ENCODE data around the gene CA4. TPM values are rescaled to one million over a fixed set of nuclear protein-coding genes. Genes with fewer than 3 reads are reported as not detected.
"Not testable (repeated sequence)": the region's sequence is repeated elsewhere in the genome, so short reads cannot be mapped to it uniquely, and the experiment has no call there.

The CA4 gene
- total RNA-seq, 1 donor = not detected

DNA sequence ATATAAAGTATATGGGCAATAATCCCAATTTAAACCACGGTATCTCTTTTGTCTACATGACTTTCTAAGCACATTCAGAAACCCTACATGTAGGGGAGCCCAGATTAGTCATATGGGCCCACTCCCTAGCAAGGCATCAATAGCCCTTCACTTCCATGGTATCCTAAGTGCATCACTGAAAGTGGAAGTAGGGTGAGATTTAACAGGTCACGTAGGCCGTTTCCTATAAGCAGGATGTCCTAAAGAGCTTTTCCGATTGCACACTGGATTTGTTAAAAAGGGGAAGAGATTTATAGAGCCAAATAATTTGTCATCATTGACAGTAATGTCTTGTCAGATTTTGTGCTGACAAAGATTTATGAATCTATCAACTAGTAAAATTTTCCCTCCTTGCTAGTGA, 39.0 kb downstream of the CA4 start:
- H3K4me3 ChIP-seq (ENCODE audit: low read depth, low read length) = no peak overlapping the region
- no peak for DNase-seq (ENCODE audit: low read depth)
- TF ChIP-seq, protein P1, sequence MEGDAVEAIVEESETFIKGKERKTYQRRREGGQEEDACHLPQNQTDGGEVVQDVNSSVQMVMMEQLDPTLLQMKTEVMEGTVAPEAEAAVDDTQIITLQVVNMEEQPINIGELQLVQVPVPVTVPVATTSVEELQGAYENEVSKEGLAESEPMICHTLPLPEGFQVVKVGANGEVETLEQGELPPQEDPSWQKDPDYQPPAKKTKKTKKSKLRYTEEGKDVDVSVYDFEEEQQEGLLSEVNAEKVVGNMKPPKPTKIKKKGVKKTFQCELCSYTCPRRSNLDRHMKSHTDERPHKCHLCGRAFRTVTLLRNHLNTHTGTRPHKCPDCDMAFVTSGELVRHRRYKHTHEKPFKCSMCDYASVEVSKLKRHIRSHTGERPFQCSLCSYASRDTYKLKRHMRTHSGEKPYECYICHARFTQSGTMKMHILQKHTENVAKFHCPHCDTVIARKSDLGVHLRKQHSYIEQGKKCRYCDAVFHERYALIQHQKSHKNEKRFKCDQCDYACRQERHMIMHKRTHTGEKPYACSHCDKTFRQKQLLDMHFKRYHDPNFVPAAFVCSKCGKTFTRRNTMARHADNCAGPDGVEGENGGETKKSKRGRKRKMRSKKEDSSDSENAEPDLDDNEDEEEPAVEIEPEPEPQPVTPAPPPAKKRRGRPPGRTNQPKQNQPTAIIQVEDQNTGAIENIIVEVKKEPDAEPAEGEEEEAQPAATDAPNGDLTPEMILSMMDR (IDR thresholded peaks at IDR 0.05; ENCODE audit: insufficient read depth, low read depth, low read length) = no peak

GRCh38 chr17:60190032-60190431, 40.3 kb downstream of the CA4 start:
- H3K4me3 ChIP-seq (ENCODE audit: low read depth, low read length); DNase-seq (ENCODE audit: low read depth): not testable (repeated sequence)

GRCh38 chr17:60193032-60193431, 43.3 kb downstream of the CA4 start:
- not testable (repeated sequence) for H3K4me3 ChIP-seq (ENCODE audit: low read depth, low read length); DNase-seq (ENCODE audit: low read depth)

DNA sequence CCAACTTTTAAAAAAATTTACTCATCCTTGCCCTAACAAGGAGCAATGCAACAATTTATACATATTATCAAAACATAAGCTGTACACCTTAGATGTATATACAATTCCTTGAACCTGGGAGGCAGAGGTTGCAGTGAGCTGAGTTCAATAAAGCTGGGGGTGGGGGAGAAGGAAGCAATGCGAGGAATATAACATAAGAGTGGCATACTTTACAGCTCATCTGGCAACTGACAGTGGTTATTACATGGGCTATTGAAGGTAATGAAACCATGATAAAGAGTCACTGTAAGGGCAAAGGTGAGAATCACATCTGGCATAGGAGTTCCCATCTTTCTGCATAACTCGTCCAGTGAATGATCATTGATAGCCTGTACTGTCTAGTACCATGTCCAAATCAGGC, 43.7 kb downstream of the CA4 start:
- no peak for DNase-seq (ENCODE audit: low read depth)
- TF ChIP-seq, protein P1 (IDR thresholded peaks at IDR 0.05; ENCODE audit: insufficient read depth, low read depth, low read length) = no peak
- H3K4me3 ChIP-seq (ENCODE audit: low read depth, low read length) = no peak overlapping the region

GRCh38 chr17:60194141-60194540, 44.4 kb downstream of the CA4 start:
- DNase-seq (ENCODE audit: low read depth); H3K4me3 ChIP-seq (ENCODE audit: low read depth, low read length): not testable (repeated sequence)

DNA sequence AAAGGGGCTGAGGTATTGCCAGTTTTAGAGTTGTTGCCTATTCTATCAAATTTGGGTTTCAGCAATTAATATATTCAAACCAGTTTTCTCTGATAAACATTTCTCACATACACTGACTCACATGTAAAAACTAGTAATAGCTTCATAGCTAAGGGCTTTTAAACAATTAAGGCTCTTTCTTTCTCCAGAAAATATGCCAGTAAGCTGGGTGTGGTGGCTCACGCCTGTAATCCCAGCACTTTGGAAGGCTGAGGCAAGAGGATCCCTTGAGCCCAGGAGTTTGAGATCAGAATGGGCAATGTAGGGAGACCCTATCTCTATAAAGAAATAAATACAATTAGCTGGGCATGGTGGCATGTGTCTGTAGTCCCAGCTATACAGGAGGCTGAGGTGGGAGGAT, 48.9 kb downstream of the CA4 start:
- not testable (repeated sequence) for H3K4me3 ChIP-seq (ENCODE audit: low read depth, low read length)

GRCh38 chr17:60205782-60206181, 56.0 kb downstream of the CA4 start:
- DNase-seq (ENCODE audit: low read depth) = not testable (repeated sequence)

More for the DNA sequence above, 48.9 kb downstream of the CA4 start:
- not testable (repeated sequence) for DNase-seq (ENCODE audit: low read depth)

DNA sequence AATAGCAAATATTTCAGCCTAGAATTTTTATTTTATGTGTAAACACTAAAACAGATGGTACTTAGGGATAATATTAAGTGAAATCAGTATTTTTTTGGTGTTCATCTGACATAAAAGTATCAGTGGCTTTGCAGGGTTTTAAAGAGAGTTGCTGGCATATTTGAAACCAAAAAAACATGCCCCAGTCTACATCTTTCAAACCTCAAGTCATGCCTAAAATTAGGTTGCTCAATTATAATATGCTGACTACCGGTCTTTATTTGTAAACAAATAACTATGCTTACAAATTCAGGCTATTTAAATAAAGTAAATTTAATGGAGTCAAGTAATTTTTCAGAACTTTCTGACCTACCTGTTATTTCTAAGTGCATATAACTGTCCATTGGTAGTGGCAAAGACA, 58.5 kb downstream of the CA4 start:
- H3K4me3 ChIP-seq (ENCODE audit: low read depth, low read length); DNase-seq (ENCODE audit: low read depth): not testable (repeated sequence)

More at GRCh38 chr17:60205782-60206181, 56.0 kb downstream of the CA4 start:
- not testable (repeated sequence) for H3K4me3 ChIP-seq (ENCODE audit: low read depth, low read length)

Other genes with a start within 250 kb of the CA4 start
- gene RNFT1, start 185.2 kb upstream of the CA4 start, total RNA-seq = 15.8 and 23.3 TPM in 2 replicates
- 26.7 and 27.6 TPM in 2 replicates for gene HEATR6, start 71.1 kb upstream of the CA4 start, total RNA-seq
- 78.9 and 95.4 TPM in 2 replicates for gene USP32, start 242.2 kb downstream of the CA4 start, total RNA-seq